ENCODE measurements around the gene PRDM12.

The PRDM12 gene

GRCh38 chr9:130632841-130633240 is 31.6 kb upstream of the PRDM12 start:
- Histone ChIP-seq H3K27me3 (ENCODE audit: control insufficient read depth, low read length) (no peaks in the 10 kb centered on the region), H3K36me3 (ENCODE audit: control insufficient read depth, low read length) (peaks cover 39% of the 10 kb centered on the region), H3K4me1 (ENCODE audit: control insufficient read depth, low read length) (no peaks in the 10 kb centered on the region), H3K79me2 (ENCODE audit: control insufficient read depth, low read length) (no peaks in the 10 kb centered on the region), H4K20me1 (ENCODE audit: control insufficient read depth, insufficient read depth, low read depth, low read length) (no peaks in the 10 kb centered on the region), H3K4me3 (ENCODE audit: low read length) (no peak overlapping the region), H3K9me2 (replicated peaks; ENCODE audit: control insufficient read depth, low read length) (no peaks in the 10 kb centered on the region), H3K9me3 (ENCODE audit: control insufficient read depth, insufficient read depth, low read length) (no peaks in the 10 kb centered on the region), H3F3A (ENCODE audit: control insufficient read depth, insufficient read depth) (peaks cover 4% of the 10 kb centered on the region; the same call in 1 of the 2 replicates), H3K4me2 (ENCODE audit: low read length) (no peak overlapping the region), H3K27ac (ENCODE audit: low read depth, low read length) (no peak overlapping the region)
- TF ChIP-seq EZH2phosphoT487 (IDR thresholded peaks at IDR 0.05; ENCODE audit: borderline replicate concordance, low read length) = no peak
- no peak for TF ChIP-seq CTCF (IDR thresholded peaks at IDR 0.05; ENCODE audit: low read depth, low read length, poor library complexity, severe bottlenecking)

DNA sequence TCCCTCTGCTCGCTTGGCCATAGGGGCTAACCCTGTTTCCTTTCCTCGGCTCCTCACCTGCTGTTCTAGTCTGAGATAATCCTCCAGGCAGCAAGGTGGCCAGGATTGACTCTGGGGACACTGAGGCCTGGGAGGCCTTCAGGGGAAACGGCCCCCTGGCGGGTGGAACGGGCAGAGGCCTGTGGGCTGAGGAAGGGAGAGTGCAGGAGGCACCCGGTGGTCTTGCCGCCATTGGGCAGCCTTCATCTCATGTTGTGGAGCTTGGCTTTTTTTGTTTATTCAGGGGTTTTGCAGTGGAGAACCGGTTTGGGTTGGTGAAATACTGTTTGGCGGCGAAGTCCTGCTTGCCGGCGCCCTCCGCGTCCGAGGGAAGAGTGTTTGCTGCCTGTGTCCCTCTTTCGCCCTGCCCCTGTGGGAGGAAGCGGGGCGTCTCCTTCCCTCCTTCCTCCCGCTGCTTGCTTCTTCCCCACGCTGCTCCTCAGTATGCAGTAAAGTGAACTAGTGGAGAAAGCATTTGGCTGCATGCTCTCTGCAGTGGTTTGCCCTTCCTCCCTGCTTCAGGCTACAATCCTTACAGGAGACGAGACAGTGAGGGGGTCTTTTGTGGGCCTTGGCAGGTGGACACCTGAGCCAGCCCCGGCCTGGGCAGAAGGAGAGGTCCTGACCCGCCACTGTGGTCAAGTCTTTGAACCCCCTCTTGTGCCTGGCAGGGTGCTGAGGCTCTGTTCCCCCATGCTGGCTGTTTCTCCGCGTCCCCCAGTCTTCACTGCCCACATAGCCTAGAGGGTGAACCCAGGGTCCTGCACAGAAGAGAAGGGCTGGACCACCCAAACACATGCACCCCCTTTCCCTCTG is 30.8 kb upstream of the PRDM12 start:
- Histone ChIP-seq H3K27me3 (ENCODE audit: control insufficient read depth, low read length) (no peaks in the 10 kb centered on the region), H3K4me3 (ENCODE audit: low read length) (no peak overlapping the region), H4K20me1 (ENCODE audit: control insufficient read depth, insufficient read depth, low read depth, low read length) (no peaks in the 10 kb centered on the region), H3K36me3 (ENCODE audit: control insufficient read depth, low read length) (peaks cover 40% of the 10 kb centered on the region), H3F3A (ENCODE audit: control insufficient read depth, insufficient read depth) (peaks cover 8% of the 10 kb centered on the region; the same call in 1 of the 2 replicates), H3K27ac (ENCODE audit: low read depth, low read length) (no peak overlapping the region), H3K4me2 (ENCODE audit: low read length) (no peak overlapping the region), H3K9me2 (replicated peaks; ENCODE audit: control insufficient read depth, low read length) (no peaks in the 10 kb centered on the region), H3K79me2 (ENCODE audit: control insufficient read depth, low read length) (no peaks in the 10 kb centered on the region), H3K4me1 (ENCODE audit: control insufficient read depth, low read length) (no peaks in the 10 kb centered on the region), H3K9me3 (ENCODE audit: control insufficient read depth, insufficient read depth, low read length) (no peaks in the 10 kb centered on the region)
- no peak for TF ChIP-seq CTCF (IDR thresholded peaks at IDR 0.05; ENCODE audit: low read depth, low read length, poor library complexity, severe bottlenecking)
- no peak for TF ChIP-seq EZH2phosphoT487 (IDR thresholded peaks at IDR 0.05; ENCODE audit: borderline replicate concordance, low read length)

DNA sequence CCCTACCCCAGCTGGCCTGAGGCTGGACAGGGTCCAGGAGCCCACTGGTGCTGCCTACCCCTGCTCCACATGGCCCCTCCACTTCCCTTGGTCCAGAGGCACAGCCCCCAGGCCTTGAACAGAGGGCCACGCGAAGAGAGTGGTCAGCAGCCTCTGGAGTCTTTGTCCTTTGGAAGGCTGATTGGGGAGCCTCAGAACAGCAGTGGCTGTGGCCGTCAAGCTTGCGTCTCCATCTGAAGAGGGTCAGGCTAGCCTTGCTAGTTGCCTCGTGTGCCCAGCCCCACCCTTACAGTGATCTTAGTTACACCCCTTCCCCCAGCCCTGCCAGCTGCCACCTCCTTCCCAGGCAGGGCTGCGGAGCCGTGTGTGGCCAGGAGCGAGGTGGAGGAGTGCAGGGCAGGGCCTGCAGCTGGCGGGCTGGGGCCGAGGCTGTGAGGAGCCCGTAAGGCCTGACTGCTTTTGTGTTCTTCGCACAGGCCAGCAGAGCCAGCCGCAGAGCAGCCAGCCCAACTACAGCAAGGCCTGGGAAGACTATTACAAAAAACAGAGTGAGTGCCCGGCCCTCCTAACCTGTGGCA is 30.1 kb upstream of the PRDM12 start:
- Histone ChIP-seq H3K4me2 (ENCODE audit: low read length) (no peak overlapping the region), H3K9me3 (ENCODE audit: control insufficient read depth, insufficient read depth, low read length) (no peaks in the 10 kb centered on the region), H3K36me3 (ENCODE audit: control insufficient read depth, low read length) (peaks cover 42% of the 10 kb centered on the region), H3K4me1 (ENCODE audit: control insufficient read depth, low read length) (no peaks in the 10 kb centered on the region), H3K27me3 (ENCODE audit: control insufficient read depth, low read length) (no peaks in the 10 kb centered on the region), H3K9me2 (replicated peaks; ENCODE audit: control insufficient read depth, low read length) (no peaks in the 10 kb centered on the region), H3K4me3 (ENCODE audit: low read length) (no peak overlapping the region), H4K20me1 (ENCODE audit: control insufficient read depth, insufficient read depth, low read depth, low read length) (no peaks in the 10 kb centered on the region), H3F3A (ENCODE audit: control insufficient read depth, insufficient read depth) (peaks cover 8% of the 10 kb centered on the region; the same call in 1 of the 2 replicates), H3K27ac (ENCODE audit: low read depth, low read length) (no peak overlapping the region), H3K79me2 (ENCODE audit: control insufficient read depth, low read length) (no peaks in the 10 kb centered on the region)
- TF ChIP-seq CTCF (IDR thresholded peaks at IDR 0.05; ENCODE audit: low read depth, low read length, poor library complexity, severe bottlenecking) (no peak), EZH2phosphoT487 (IDR thresholded peaks at IDR 0.05; ENCODE audit: borderline replicate concordance, low read length) (no peak)

All from DOHH2 (cell line).